Activated T-cell treated with anti-CD3 and anti-CD28 coated beads, Interleukin-2, amount 50 U/mL, for 1 hour (primary cell): ENCODE data around the gene EIF4E2.

Experiments used
- DNase-seq: peaks from one replicate; pipeline ENCODE4 v3.0.0-alpha.2; 2020

Gene EIF4E2

GRCh38 chr2:232603283-232603682, 52.8 kb downstream of the EIF4E2 start:
- DNase-seq: no peak

- DNase-seq: no peak
Measured at GRCh38 chr2:232604535-232604934, 54.0 kb downstream of the EIF4E2 start.

GRCh38 chr2:232607011-232607410, 56.5 kb downstream of the EIF4E2 start:
- no peak for DNase-seq

GRCh38 chr2:232609607-232610006, 59.1 kb downstream of the EIF4E2 start:
- no peak for DNase-seq

- no peak for DNase-seq
Measured at GRCh38 chr2:232610081-232610480, 59.6 kb downstream of the EIF4E2 start.

- DNase-seq: no peak
Measured at GRCh38 chr2:232611061-232611460, 60.6 kb downstream of the EIF4E2 start.

GRCh38 chr2:232611559-232612218, 61.2 kb downstream of the EIF4E2 start:
- DNase-seq: peak; percentile 75

- no peak for DNase-seq
Measured at GRCh38 chr2:232613538-232614134, 63.1 kb downstream of the EIF4E2 start.

GRCh38 chr2:232615339-232615738, 64.8 kb downstream of the EIF4E2 start:
- no peak for DNase-seq
